ENCODE measurements around the gene GOSR1.
"Not testable (repeated sequence)": the region's sequence is repeated elsewhere in the genome, so short reads cannot be mapped to it uniquely, and the experiment has no call there.

GOSR1 gene

DNA sequence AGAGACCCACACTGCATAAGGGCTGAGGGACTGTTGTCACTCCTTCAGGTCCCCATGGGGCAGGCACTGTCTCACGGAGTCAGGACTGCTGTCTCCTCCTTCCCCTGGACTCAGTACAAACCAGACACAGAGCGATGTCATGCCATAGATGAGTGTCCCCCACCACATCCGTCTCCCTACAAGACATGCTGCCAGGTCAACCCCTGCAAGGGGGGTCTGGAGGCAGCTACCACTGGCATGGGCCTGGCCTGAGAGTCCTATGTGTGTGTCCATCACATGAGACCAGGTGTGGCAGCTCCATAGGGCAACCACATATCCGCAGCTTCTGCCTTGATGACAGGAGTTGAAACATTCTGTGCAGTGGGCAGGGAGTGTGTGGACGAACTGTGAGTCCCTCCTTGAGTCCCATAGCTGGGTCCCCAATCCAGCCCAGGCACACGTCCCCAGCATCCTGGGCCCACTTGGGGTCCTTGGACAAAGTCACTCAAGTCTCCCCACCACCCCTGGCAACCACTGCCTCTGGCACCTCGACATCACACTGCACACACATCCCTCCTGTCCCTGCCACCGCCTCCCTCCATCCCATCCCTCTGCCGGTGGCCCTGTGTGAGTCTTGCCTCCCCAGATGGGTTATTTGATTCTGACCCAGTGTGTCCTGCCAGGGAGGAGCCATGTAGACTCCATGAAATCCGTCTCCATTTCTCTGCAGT, 89.5 kb downstream of the GOSR1 start:
- DNase-seq; H3K36me3 Mint-ChIP-seq; H3K27ac Mint-ChIP-seq; H3K9me3 Mint-ChIP-seq; H3K4me3 Mint-ChIP-seq; ATAC-seq (replicated peaks): not testable (repeated sequence)
- peaks cover 9 to 26% of the 10 kb centered on the region in 2 donors for H3K4me1 Mint-ChIP-seq
- H3K27me3 Mint-ChIP-seq: peaks cover 4 to 23% of the 10 kb centered on the region in 2 donors

DNA sequence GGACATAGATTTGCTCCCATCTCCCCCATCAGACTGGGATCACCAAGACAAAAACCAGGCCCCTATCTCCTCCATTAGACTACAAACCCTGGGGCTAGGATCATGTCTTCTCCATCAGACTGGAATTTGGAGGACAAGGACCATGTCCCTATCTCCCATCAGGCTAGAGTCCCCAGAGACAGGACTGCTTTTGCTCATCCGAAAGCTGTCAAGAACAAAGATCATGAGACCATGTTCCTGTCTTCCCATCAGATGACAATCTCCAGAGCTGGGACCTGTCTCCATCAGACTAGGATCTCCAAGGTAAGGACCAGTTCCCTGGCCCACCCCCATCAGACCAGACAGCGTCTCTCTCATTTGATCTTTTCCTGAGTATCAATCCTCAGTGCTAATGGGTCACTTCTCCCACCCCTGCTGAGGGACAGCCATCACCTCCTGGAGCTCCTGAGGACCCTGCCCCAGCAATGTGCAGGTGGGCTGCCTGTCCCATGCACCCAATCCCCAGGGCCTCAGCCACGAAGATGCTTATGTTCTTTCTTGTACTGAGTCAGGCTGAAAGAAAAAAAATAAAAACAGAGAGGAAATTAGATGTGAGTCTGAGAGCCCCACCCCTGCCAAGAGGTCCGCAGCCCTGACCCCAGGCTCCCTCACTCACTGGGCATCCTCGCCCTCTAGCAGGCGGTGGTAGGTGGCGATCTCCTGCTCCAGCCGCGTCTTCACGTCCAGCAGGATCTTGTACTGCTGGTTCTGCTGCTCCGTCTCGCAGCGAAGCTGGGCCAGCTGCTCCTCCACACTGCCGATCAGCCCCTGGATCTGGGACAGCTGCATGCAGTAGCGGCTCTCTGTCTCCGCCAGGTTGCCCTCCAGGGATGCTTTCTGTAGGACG, 90.3 kb downstream of the GOSR1 start:
- peaks cover 9 to 26% of the 10 kb centered on the region in 2 donors for H3K4me1 Mint-ChIP-seq
- peaks cover 4 to 23% of the 10 kb centered on the region in 2 donors for H3K27me3 Mint-ChIP-seq
- no peaks in the 10 kb centered on the region for H3K36me3 Mint-ChIP-seq
- ATAC-seq (replicated peaks): no peak
- no peak overlapping the region for H3K4me3 Mint-ChIP-seq
- H3K27ac Mint-ChIP-seq: no peak overlapping the region
- H3K9me3 Mint-ChIP-seq: no peaks in the 10 kb centered on the region
- no peak for DNase-seq

DNA sequence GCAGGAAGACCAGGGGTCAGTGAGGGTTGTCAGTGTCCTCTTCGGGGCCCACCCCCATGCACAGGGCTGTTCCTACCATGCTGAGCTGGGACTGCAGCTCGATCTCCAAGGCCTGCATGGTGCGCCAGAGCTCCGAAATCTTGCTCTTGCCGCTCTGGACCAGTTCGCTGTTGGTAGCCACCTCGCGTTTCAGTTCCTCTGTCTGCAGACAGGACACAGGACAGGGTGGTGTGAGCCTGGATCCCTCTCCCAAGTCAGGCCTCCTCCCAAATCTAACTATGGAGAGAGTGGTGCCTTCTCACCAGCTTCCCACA, 90.9 kb downstream of the GOSR1 start:
- H3K36me3 Mint-ChIP-seq: no peaks in the 10 kb centered on the region
- no peak overlapping the region for H3K27ac Mint-ChIP-seq
- no peak for DNase-seq
- peaks cover 9 to 26% of the 10 kb centered on the region in 2 donors for H3K4me1 Mint-ChIP-seq
- H3K27me3 Mint-ChIP-seq: peaks cover 8 to 25% of the 10 kb centered on the region in 2 donors
- no peak for ATAC-seq (replicated peaks)
- no peak overlapping the region for H3K4me3 Mint-ChIP-seq
- H3K9me3 Mint-ChIP-seq: no peaks in the 10 kb centered on the region

DNA sequence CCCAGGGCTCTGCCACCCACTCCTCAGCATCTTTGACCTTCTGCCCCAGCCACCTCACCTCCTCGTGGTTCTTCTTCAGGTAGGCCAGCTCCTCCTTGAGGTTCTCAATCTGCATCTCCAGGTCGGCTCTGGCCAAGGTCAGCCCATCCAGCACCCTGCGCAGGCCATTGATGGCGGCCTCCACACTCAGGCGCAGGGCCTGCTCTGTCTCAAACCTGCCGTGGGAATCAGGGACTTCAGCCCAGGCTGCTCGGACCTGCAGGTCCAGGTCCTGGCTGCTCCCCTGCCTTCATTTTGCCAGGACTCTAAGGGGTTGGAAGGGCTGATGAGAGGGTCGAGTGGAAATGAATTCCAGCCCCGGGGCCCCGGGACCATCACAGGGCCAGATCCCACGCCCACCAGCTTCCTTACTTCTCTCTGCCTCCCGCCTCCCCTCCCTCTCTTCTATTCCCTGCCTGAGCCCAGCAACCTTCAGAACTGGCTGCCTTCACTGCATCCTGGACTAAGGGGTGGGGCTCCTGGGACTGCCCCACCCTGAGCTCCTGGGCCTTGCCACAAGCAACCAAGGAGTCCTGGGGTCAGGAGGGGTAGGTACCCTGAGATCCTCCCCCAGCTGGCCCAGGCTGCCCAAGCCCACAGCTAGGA, 92.4 kb downstream of the GOSR1 start:
- not testable (repeated sequence) for ATAC-seq (replicated peaks); DNase-seq; H3K36me3 Mint-ChIP-seq; H3K9me3 Mint-ChIP-seq; H3K4me3 Mint-ChIP-seq; H3K27ac Mint-ChIP-seq
- H3K27me3 Mint-ChIP-seq: peaks cover 11 to 25% of the 10 kb centered on the region in 2 donors
- H3K4me1 Mint-ChIP-seq: peaks cover 3 to 21% of the 10 kb centered on the region in 2 donors

DNA sequence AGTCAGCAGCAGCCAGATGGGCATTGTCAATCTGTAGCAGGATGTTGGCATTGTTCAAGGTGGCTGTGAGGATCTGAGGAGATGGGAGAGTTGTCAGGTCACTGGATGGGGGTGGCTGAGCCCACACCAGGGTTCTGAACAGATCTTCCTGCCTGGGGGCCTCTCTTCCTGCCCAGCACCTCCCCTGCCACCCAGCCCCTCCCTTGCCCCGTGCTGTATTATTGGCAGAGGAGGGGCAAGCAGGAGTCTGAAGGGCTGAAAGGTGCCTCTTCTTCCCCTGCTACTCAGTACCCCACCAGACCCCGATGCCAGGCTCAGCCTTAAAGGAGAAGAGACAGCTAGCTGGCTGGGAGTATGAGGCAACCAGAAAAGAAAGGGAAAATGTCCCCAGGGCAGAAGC, 93.0 kb downstream of the GOSR1 start:
- DNase-seq (no peak), ATAC-seq (replicated peaks) (no peak)
- H3K27me3 Mint-ChIP-seq: peaks cover 11 to 24% of the 10 kb centered on the region in 2 donors
- peaks cover 0 to 15% of the 10 kb centered on the region in 2 donors for H3K4me1 Mint-ChIP-seq
- H3K27ac Mint-ChIP-seq: no peak overlapping the region
- no peaks in the 10 kb centered on the region for H3K36me3 Mint-ChIP-seq
- no peaks in the 10 kb centered on the region for H3K9me3 Mint-ChIP-seq
- no peak overlapping the region for H3K4me3 Mint-ChIP-seq

DNA sequence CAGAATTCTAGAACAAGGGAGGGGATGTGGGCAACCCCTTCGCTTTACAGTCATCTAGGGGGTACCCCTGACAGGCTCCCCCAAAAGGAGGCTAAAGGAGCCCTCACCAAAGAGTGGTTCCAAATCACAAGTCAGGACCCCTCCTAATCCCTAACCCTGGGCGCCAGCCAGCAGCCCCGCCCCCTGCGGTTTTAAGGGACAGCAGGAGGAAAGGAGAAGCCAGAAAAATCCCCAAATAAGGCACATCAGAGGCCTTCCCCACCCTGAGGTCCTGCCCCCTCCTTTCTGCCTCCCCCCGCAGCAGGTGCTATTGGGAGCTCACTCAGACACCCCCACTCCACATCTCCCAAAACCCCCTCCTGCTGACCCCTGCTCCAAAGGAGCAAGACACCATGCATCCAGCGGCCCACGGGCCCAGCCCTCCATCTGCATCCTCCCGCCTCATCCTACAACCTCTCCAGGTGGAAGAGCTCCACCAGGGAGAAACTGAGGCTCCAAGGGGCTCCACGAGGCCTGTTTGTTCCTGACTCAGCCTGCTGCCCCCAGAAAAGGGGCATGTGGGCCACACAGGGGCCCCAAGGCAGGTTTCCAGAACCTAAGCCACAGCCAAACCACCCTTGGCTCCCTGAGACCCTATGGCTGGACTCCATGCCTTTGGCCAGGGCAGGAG, 93.5 kb downstream of the GOSR1 start:
- Mint-ChIP-seq H3K4me3 (no peak overlapping the region), H3K9me3 (no peaks in the 10 kb centered on the region), H3K27ac (no peak overlapping the region), H3K4me1 (peaks cover 0 to 15% of the 10 kb centered on the region in 2 donors), H3K36me3 (no peaks in the 10 kb centered on the region), H3K27me3 (peaks cover 11 to 24% of the 10 kb centered on the region in 2 donors)
- DNase-seq (no peak), ATAC-seq (replicated peaks) (no peak)

DNA sequence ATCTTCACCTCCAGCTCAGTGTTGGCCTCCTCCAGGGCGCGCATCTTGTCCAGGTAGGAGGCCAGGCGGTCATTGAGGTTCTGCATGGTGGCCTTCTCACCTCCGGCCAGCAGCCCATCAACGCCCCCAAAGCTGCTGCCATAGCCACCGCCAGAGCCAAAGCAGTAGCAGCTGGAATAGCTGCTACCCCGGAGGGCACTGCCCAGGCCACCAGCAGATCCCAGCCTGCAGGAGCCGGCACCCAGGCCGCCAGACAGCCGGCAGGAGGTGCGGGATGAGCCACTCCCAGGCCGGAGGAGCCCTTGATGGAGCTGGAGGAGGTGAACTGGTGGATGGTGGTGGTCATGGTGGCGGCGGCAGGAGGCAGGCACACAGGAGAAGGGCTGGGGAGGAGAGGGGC, 94.2 kb downstream of the GOSR1 start:
- H3K36me3 Mint-ChIP-seq; H3K4me3 Mint-ChIP-seq; ATAC-seq (replicated peaks); H3K9me3 Mint-ChIP-seq; H3K27ac Mint-ChIP-seq; DNase-seq: not testable (repeated sequence)
- H3K4me1 Mint-ChIP-seq: peaks cover 0 to 15% of the 10 kb centered on the region in 2 donors
- H3K27me3 Mint-ChIP-seq: peaks cover 11 to 24% of the 10 kb centered on the region in 2 donors

DNA sequence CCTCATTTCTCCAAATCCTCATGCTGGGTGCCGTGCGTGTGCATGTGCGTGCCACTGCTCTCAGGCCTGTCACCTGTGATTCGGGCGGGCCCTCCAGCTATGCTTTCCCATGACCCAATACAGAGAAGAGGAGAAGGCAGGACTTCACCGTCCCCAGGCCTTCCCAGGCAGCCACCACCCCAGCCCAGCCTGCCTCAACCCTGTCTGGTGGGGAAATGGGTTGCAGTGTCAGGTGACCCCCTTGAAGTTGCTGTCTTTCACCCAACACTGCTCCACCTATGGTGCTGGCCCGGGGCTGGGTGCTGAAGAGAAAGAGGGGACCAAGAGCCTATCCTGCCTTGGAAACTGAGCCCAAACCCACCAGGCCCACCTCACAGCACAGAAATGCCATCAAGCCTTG, 94.7 kb downstream of the GOSR1 start:
- no peaks in the 10 kb centered on the region for H3K36me3 Mint-ChIP-seq
- no peak for ATAC-seq (replicated peaks)
- H3K27me3 Mint-ChIP-seq: peaks cover 11 to 24% of the 10 kb centered on the region in 2 donors
- peaks cover 0 to 15% of the 10 kb centered on the region in 2 donors for H3K4me1 Mint-ChIP-seq
- no peaks in the 10 kb centered on the region for H3K9me3 Mint-ChIP-seq
- H3K27ac Mint-ChIP-seq: no peak overlapping the region
- no peak overlapping the region for H3K4me3 Mint-ChIP-seq
- no peak for DNase-seq

DNA sequence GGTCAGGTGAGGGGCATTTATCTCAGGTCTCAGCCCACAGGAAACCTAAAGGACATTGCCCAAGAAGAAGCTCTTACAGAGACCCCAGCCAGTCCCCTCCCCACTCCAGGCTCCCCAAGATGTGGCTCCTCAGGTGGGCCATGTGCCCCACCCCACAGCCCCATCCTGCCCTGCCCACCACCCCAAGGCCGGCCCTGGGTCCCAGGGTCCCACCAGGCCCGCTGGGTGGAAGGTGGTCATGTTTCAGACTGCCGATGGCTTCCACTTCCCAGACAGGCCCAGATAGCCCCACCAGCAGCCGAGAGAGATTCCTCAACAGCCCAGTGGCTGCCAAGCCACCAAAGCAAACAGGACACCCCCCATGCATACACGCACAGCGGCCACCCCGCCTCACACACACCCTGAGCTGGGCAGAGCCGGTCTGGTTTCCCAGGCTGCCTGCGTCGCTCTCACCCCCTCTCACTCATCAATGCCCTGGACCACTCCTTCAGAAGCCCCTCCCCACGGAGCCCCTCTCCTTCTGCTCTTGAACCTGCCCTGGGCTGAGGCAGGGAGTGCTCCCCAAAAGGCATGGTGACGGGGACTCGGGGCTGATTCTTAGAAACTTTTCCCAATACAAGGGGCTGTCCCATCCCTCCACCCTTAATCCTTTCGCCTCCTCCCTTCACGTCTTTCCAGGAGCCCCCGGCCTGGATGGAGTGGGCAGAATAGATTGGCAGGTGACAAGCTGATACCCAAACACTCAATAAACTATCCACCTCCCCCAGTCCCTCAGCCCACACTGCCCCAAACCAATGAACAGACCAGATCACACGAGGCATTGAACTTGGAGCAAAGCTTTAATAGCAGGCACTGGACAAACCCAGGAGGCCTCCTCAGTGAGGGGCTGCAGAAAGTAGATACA, 95.7 kb downstream of the GOSR1 start:
- Mint-ChIP-seq H3K4me1 (peaks cover 0 to 15% of the 10 kb centered on the region in 2 donors), H3K27me3 (peaks cover 15 to 17% of the 10 kb centered on the region in 2 donors)
- not testable (repeated sequence) for H3K36me3 Mint-ChIP-seq; ATAC-seq (replicated peaks); DNase-seq; H3K4me3 Mint-ChIP-seq; H3K9me3 Mint-ChIP-seq; H3K27ac Mint-ChIP-seq

DNA sequence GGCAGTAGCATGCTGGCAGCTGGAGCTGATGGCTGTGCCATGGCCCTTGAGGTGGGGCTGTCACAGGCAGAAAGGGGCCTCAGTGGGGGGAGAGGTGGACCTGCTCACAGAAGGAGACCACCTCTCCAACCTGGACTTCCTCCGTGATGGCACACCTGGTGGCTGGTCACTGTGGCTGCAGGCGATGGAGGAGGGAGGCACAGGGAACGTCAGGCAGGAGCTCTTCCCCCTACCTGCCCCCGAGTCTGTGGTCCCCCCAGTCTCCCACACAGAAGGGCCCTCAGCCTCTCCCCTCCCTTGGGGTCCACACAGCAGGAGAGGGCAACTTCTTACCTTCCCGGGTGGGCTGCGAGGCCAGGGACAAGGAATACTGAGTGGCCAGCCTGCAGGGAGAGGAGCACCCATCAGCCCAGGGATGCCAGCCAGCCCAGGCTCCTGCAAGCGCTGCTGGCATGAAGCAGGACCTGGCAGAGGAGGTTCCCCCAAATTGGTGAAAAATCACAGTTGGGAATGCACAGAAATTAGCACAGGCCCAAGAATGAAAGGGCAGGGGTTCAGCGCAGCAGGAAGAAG, 96.5 kb downstream of the GOSR1 start:
- H3K27ac Mint-ChIP-seq: no peak overlapping the region
- H3K36me3 Mint-ChIP-seq: no peaks in the 10 kb centered on the region
- H3K27me3 Mint-ChIP-seq: peaks cover 17 to 20% of the 10 kb centered on the region in 2 donors
- ATAC-seq (replicated peaks) (no peak), DNase-seq (no peak)
- H3K4me3 Mint-ChIP-seq: no peak overlapping the region
- H3K9me3 Mint-ChIP-seq: no peaks in the 10 kb centered on the region
- peaks cover 0 to 15% of the 10 kb centered on the region in 2 donors for H3K4me1 Mint-ChIP-seq

DNA sequence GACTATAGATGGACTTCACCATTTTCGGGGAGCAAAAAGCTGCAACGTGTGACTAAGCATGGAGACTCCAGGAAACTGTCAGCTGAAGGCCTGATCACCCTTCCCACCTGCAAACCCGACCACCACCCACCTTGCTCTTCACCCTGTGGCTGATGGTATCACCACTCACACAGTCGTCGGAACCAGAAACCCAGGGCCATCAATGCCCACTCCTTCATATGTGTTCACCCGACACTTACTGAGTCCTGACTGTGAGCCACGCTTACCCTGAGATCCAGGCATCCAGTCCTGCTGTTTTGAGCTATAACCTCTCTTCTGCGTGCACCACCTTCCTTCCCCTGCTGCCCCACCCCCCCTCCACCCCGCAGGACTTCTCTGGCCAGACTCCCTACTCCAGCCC, 97.1 kb downstream of the GOSR1 start:
- not testable (repeated sequence) for H3K9me3 Mint-ChIP-seq; H3K4me3 Mint-ChIP-seq; DNase-seq; ATAC-seq (replicated peaks); H3K36me3 Mint-ChIP-seq; H3K27ac Mint-ChIP-seq
- peaks cover 0 to 15% of the 10 kb centered on the region in 2 donors for H3K4me1 Mint-ChIP-seq
- peaks cover 13 to 18% of the 10 kb centered on the region in 2 donors for H3K27me3 Mint-ChIP-seq

DNA sequence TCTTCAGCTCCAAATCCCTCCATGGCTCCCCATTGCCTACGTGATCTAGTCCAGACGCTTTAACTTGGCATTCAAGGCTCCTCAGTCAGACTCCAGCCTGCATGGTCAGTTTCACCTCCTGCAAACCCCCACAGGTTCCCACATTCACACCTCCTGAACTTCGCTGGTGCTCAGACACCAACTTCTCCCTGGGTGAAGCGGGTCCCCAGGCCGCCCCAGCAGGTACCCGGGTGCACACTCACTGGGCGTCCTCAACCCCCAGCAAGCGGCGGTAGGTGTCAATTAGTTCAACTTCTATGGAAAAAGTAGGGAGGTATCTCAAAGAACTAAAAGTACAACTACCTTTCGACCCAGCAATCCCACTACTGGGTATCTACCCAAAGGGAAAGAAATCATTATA, 97.6 kb downstream of the GOSR1 start:
- not testable (repeated sequence) for H3K4me1 Mint-ChIP-seq; H3K36me3 Mint-ChIP-seq; H3K27ac Mint-ChIP-seq; ATAC-seq (replicated peaks); H3K9me3 Mint-ChIP-seq; H3K4me3 Mint-ChIP-seq; DNase-seq
- H3K27me3 Mint-ChIP-seq: peaks cover 13 to 14% of the 10 kb centered on the region in 2 donors

DNA sequence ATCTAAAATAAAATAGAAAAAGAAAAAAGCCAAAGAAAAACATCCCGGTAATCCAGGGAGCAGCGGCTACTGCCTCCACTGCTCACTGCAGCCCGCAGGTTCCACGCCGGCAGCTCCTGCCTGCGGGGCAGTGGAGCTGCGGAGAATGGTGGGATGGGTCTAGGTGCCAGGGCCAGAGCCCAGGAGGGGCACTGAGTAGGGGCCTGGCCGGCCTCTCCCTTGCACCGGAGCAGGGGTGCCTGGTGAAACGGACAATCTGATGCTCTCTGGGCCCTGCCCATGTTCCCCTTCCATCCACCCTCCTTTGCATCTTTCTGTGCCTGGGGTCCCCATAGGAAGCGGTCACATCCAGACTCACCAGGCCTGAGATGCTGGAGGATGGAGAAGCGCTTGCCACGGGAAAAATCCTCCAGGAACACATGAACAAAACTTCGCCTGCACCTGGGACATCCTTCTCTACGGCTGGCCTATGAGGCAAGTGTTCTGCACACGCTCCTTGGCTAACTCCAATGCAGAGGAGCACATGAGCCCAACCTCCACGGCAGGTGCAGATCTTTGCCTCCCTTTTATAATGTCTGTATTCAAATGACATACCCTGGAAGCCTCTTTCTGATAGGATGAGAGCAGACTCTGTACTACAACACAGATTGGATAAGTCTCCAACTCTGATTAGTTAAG, 98.6 kb downstream of the GOSR1 start:
- not testable (repeated sequence) for H3K36me3 Mint-ChIP-seq; DNase-seq; H3K27ac Mint-ChIP-seq; ATAC-seq (replicated peaks); H3K9me3 Mint-ChIP-seq; H3K4me1 Mint-ChIP-seq; H3K4me3 Mint-ChIP-seq
- H3K27me3 Mint-ChIP-seq: peaks cover 13 to 14% of the 10 kb centered on the region in 2 donors
